Measurements from ENCODE around the gene LSG1.

- TF ChIP-seq CTCF (IDR thresholded peaks at IDR 0.05), result no peak
- TF ChIP-seq POLR2A (IDR thresholded peaks at IDR 0.05), result no peak
Measured at GRCh38 chr3:194604837-194605236, 67.2 kb downstream of the LSG1 start.
